Sigmoid colon (tissue), 4 donors: Measurements from ENCODE around the gene EFHD2.

Experiments used
- CTCF ChIP-seq, 4 experiments: fragments of 450-650 bp in 3 of 4; fragments of 200-600 bp in 1 of 4; IDR thresholded peaks; one replicate each; pipeline ENCODE4 v1.5.1; 2016 to 2019; ENCODE audit warnings: antibody characterized with exemption in 4 of 4, mild to moderate bottlenecking in 3 of 4, moderate library complexity in 2 of 4
- POLR2A ChIP-seq, 2 donors: fragments of 450-650 bp; IDR thresholded peaks; one replicate each; pipeline ENCODE4 v1.6.1; 2016; ENCODE audit warnings: antibody characterized with exemption in 2 of 2, mild to moderate bottlenecking in 2 of 2, moderate library complexity in 2 of 2
- POLR2AphosphoS5 ChIP-seq, 4 donors: sonication (generic); formaldehyde crosslinking; IDR thresholded peaks; one replicate each; pipeline ENCODE4 v1.6.1; 2017; ENCODE audit warnings: antibody characterized with exemption in 4 of 4

DNA sequence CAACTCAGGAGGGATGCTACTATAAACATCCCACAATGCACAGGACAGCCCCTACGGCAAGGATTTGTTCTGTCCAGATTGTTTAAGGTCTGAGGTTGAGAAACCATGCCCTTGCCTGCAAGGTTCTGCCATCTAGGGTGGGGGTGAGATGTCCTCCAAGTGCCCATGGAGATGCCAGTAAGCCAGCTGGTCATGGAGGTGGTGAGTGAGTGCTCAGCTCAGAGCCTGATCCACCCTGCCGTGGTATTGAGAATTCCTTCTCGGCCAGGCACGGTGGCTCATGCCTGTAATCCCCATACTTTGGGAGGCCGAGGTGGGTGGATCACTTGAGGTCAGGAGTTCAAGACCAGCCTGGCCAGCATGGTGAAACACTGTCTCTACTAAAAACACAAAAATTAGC, 15.3 kb downstream of the EFHD2 start:
- TF ChIP-seq POLR2A (IDR thresholded peaks at IDR 0.05): no peak
- no peak for TF ChIP-seq CTCF (IDR thresholded peaks at IDR 0.05)
- no peak for TF ChIP-seq POLR2AphosphoS5 (IDR thresholded peaks at IDR 0.05)
